K562 (cell line): Measurements from ENCODE around the gene DNAAF3. TPM values are rescaled to one million over a fixed set of nuclear protein-coding genes. Genes with fewer than 3 reads are reported as not detected.

Source experiments
- ARID2 ChIP-seq: fragments of 450-650 bp; IDR thresholded peaks from 2 replicates; pipeline ENCODE4 v1.6.1; 2017; ENCODE audit warnings: antibody characterized with exemption, mild to moderate bottlenecking
- HDAC8 ChIP-seq: fragments of 450-650 bp; IDR thresholded peaks from 2 replicates; pipeline ENCODE4 v1.6.1; 2016; ENCODE audit warnings: mild to moderate bottlenecking, missing genetic modification characterization, moderate library complexity, missing compliant biosample characterization
- HNRNPK ChIP-seq: fragments of 200-400 bp; formaldehyde crosslinking; IDR thresholded peaks from one replicate; pipeline ENCODE4 v1.6.1; 2018; ENCODE audit warnings: mild to moderate bottlenecking, low read depth, low read length; ENCODE audit not compliant: poor library complexity, severe bottlenecking
- LEF1 ChIP-seq: fragments of 450-650 bp; IDR thresholded peaks from 2 replicates; pipeline ENCODE4 v1.6.1; 2016; ENCODE audit warnings: mild to moderate bottlenecking
- NRF1 ChIP-seq, 2 experiments: fragments of 450-650 bp; IDR thresholded peaks in 1 of 2; conservative IDR thresholded peaks in 1 of 2; 2 replicates each; pipeline ENCODE4 v1.6.1; 2014; ENCODE audit warnings: mild to moderate bottlenecking in 2 of 2
- PHF20 ChIP-seq: fragments of 450-650 bp; IDR thresholded peaks from 2 replicates; pipeline ENCODE4 v1.6.1; 2018; ENCODE audit not compliant: partially characterized antibody
- SMAD1 ChIP-seq: fragments of 150-350 bp; IDR thresholded peaks from 2 replicates; pipeline ENCODE4 v1.6.1; 2014; ENCODE audit warnings: low read length, low read depth; ENCODE audit not compliant: partially characterized antibody
- TOE1 ChIP-seq, 2 experiments: fragments of 450-650 bp in 1 of 2; sonication (generic) in 1 of 2; formaldehyde crosslinking in 1 of 2; IDR thresholded peaks; 2 replicates each; pipeline versions ENCODE4 v1.7.1 to v1.8.0; 2016 to 2022; ENCODE audit warnings: borderline replicate concordance in 2 of 2, mild to moderate bottlenecking in 2 of 2, antibody characterized with exemption in 1 of 2, inconsistent platforms in 1 of 2, low read depth in 1 of 2, missing genetic modification reagents in 1 of 2, moderate library complexity in 1 of 2
- polyA plus RNA-seq, 8 experiments: library from polyadenylated mRNA; depleted of rRNA in 4 of 8; stranded (reverse) in 5 of 8; unstranded in 3 of 8; fragments of >200 nt; fragmentation: Nextera tagmentation in 2 of 8; fragmentation: Illumina TruSeq in 1 of 8; extraction: Ambion mirVana in 2 of 8; extraction: Trizol in 1 of 8; gene quantifications; 2 replicates each; pipeline versions ENCODE4 v1.2.1 to v1.2.3, GENCODE V29; 2011 to 2014; ENCODE audit warnings: inconsistent platforms in 1 of 8, missing spikeins in 1 of 8
- total RNA-seq, 7 experiments: library from RNA; depleted of rRNA in 6 of 7; stranded (reverse); fragments of >200 nt in 6 of 7; fragmentation: Illumina TruSeq in 2 of 7; extraction: Trizol in 2 of 7; gene quantifications; 2 replicates each; pipeline versions ENCODE4 v1.2.1 to v1.2.3, GENCODE V29; 2011 to 2021; ENCODE audit warnings: low replicate concordance in 1 of 7
- TF ChIP-seq, protein P1 (sequence below): fragments of 200-600 bp; sonication (generic); IDR thresholded peaks from one replicate; pipeline ENCODE4 v1.6.1; 2012; ENCODE audit warnings: mild to moderate bottlenecking, low read depth, low read length, inconsistent platforms
- TF ChIP-seq, protein P2 (sequence below): IDR thresholded peaks from 2 replicates; pipeline ENCODE4 v1.6.1; 2011; ENCODE audit not compliant: insufficient read length; ENCODE audit errors: extremely low read depth

Gene DNAAF3
- total and polyA plus RNA-seq, 9 of the 15 experiments (the other 6 are each of a cell fraction or from before 2014, with no cell fraction given) = 21.6 to 61.5 (median 43.0) TPM

DNA sequence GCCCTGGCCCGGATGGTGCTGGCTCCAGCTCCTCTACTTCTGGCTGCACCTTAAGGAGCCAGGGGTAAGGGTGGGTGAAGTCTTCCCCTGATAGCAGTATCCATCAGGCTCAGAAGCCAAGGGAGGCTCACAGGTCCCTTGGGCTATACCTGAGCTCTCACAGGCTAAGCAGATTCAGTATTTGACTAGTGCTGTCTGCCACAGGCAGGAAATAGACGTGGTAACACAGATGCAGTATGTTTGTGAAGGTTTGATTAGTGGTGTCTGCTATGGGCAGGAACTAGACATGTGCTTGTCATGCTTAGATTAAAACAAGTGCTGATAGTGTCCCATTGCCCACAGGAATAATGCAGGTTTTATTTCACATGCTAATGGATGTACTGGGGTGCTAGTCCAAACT, 9.7 kb upstream of the DNAAF3 start (continued):
- TF ChIP-seq NRF1 (conservative IDR thresholded peaks at IDR 0.05 in 1 of 2, IDR thresholded peaks at IDR 0.05 in 1 of 2) (no peak), HDAC8 (tag) (no peak), ARID2 (no peak), HNRNPK (no peak), LEF1 (0 out of 2 replicates have a peak, but pooled peaks have one; percentile 25), SMAD1 (no peak), TOE1 (IDR thresholded peaks at IDR 0.05; ENCODE audit: borderline replicate concordance) (no peak), TOE1 (CRISPR knock-in tag; IDR thresholded peaks at IDR 0.05; ENCODE audit: borderline replicate concordance, low read depth) (no peak), PHF20 (no peak)
- TF ChIP-seq, protein P1, sequence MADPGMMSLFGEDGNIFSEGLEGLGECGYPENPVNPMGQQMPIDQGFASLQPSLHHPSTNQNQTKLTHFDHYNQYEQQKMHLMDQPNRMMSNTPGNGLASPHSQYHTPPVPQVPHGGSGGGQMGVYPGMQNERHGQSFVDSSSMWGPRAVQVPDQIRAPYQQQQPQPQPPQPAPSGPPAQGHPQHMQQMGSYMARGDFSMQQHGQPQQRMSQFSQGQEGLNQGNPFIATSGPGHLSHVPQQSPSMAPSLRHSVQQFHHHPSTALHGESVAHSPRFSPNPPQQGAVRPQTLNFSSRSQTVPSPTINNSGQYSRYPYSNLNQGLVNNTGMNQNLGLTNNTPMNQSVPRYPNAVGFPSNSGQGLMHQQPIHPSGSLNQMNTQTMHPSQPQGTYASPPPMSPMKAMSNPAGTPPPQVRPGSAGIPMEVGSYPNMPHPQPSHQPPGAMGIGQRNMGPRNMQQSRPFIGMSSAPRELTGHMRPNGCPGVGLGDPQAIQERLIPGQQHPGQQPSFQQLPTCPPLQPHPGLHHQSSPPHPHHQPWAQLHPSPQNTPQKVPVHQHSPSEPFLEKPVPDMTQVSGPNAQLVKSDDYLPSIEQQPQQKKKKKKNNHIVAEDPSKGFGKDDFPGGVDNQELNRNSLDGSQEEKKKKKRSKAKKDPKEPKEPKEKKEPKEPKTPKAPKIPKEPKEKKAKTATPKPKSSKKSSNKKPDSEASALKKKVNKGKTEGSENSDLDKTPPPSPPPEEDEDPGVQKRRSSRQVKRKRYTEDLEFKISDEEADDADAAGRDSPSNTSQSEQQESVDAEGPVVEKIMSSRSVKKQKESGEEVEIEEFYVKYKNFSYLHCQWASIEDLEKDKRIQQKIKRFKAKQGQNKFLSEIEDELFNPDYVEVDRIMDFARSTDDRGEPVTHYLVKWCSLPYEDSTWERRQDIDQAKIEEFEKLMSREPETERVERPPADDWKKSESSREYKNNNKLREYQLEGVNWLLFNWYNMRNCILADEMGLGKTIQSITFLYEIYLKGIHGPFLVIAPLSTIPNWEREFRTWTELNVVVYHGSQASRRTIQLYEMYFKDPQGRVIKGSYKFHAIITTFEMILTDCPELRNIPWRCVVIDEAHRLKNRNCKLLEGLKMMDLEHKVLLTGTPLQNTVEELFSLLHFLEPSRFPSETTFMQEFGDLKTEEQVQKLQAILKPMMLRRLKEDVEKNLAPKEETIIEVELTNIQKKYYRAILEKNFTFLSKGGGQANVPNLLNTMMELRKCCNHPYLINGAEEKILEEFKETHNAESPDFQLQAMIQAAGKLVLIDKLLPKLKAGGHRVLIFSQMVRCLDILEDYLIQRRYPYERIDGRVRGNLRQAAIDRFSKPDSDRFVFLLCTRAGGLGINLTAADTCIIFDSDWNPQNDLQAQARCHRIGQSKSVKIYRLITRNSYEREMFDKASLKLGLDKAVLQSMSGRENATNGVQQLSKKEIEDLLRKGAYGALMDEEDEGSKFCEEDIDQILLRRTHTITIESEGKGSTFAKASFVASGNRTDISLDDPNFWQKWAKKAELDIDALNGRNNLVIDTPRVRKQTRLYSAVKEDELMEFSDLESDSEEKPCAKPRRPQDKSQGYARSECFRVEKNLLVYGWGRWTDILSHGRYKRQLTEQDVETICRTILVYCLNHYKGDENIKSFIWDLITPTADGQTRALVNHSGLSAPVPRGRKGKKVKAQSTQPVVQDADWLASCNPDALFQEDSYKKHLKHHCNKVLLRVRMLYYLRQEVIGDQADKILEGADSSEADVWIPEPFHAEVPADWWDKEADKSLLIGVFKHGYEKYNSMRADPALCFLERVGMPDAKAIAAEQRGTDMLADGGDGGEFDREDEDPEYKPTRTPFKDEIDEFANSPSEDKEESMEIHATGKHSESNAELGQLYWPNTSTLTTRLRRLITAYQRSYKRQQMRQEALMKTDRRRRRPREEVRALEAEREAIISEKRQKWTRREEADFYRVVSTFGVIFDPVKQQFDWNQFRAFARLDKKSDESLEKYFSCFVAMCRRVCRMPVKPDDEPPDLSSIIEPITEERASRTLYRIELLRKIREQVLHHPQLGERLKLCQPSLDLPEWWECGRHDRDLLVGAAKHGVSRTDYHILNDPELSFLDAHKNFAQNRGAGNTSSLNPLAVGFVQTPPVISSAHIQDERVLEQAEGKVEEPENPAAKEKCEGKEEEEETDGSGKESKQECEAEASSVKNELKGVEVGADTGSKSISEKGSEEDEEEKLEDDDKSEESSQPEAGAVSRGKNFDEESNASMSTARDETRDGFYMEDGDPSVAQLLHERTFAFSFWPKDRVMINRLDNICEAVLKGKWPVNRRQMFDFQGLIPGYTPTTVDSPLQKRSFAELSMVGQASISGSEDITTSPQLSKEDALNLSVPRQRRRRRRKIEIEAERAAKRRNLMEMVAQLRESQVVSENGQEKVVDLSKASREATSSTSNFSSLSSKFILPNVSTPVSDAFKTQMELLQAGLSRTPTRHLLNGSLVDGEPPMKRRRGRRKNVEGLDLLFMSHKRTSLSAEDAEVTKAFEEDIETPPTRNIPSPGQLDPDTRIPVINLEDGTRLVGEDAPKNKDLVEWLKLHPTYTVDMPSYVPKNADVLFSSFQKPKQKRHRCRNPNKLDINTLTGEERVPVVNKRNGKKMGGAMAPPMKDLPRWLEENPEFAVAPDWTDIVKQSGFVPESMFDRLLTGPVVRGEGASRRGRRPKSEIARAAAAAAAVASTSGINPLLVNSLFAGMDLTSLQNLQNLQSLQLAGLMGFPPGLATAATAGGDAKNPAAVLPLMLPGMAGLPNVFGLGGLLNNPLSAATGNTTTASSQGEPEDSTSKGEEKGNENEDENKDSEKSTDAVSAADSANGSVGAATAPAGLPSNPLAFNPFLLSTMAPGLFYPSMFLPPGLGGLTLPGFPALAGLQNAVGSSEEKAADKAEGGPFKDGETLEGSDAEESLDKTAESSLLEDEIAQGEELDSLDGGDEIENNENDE = no peak
- TF ChIP-seq, protein P2, sequence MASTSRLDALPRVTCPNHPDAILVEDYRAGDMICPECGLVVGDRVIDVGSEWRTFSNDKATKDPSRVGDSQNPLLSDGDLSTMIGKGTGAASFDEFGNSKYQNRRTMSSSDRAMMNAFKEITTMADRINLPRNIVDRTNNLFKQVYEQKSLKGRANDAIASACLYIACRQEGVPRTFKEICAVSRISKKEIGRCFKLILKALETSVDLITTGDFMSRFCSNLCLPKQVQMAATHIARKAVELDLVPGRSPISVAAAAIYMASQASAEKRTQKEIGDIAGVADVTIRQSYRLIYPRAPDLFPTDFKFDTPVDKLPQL = no peak
